ENCODE data around the gene FOXF1.

The FOXF1 gene

GRCh38 chr16:86496929-86497461 lies 13.3 kb upstream of the FOXF1 start:
- Mint-ChIP-seq H3K36me3 (ENCODE audit: low read depth) (no peaks in the 10 kb centered on the region), H3K4me1 (ENCODE audit: low read depth) (no peaks in the 10 kb centered on the region), H3K9me3 (no peaks in the 10 kb centered on the region), H3K4me3 (no peak overlapping the region), H3K27me3 (ENCODE audit: low read depth) (peaks cover 87% of the 10 kb centered on the region), H3K27ac (peak overlapping the region; percentile 75)

DNA sequence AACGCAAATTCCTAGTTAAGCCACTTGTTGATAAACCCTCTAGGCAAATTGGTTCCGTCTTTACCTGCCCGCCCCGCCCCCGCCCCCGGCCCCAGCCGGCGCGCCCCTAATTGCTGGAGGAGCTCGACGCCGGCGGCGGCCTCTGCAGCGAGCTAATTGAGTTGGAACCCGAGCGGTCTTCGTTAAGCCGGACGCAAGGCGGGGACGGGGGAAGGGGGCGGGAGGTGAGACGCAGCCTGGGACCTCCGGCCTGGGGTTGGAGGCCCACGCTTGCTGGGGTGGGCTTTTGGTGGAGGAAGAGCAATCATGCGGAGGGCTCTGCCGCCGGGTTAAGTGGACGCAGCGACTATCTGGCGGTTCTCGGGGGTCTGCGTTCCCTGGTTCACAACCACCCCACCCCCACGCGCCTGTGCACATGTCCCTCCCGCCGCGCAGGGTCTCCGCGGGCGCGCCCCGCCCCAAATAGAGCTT lies 12.7 kb upstream of the FOXF1 start:
- Mint-ChIP-seq H3K9me3 (no peaks in the 10 kb centered on the region), H3K36me3 (ENCODE audit: low read depth) (no peaks in the 10 kb centered on the region), H3K27ac (no peak overlapping the region), H3K4me1 (ENCODE audit: low read depth) (no peaks in the 10 kb centered on the region), H3K27me3 (ENCODE audit: low read depth) (peaks cover 88% of the 10 kb centered on the region), H3K4me3 (no peak overlapping the region)

GRCh38 chr16:86498155-86498670 lies 12.1 kb upstream of the FOXF1 start:
- Mint-ChIP-seq H3K36me3 (ENCODE audit: low read depth) (no peaks in the 10 kb centered on the region), H3K27ac (peak overlapping the region; percentile 64), H3K4me1 (ENCODE audit: low read depth) (no peaks in the 10 kb centered on the region), H3K9me3 (no peaks in the 10 kb centered on the region), H3K4me3 (no peak overlapping the region), H3K27me3 (ENCODE audit: low read depth) (peaks cover 88% of the 10 kb centered on the region)

DNA sequence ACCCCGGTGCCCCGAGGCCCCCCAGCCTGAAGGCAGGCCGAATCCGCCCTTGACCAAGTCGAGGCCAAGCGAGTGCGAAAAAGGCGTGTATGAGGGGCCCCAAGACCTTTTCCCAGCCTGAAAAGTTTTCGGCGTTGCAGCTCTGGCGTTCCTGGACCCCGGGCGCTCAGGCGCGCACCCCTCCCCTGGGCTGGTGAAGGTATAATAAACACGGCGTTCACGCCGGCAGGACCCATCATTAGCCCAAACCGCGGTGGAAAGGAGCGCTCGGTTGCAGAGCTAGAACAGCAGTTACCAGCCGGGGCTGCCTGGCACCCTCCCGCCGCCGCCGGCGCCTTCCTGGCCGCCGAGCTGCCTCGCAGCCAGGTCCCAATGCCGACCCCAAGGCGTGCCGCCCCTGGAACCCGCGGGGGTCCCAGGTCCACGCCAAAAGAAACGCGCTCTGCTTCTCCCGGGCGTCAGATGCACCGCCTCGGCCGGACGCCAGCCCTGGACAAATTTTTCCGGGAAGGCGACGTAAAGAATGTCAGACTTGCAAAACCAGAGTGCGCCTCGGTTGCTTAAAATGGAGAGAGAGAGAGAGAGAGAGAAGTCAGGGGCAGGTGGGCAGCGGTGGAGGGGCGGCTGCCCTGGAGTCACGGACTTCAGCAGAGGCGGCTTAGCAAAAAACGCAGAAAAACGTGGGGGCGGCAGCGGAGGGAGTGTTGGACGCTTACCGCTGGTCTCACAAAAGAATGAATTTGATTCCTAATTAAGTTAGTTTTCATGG lies 11.5 kb upstream of the FOXF1 start:
- H3K36me3 Mint-ChIP-seq (ENCODE audit: low read depth) = no peaks in the 10 kb centered on the region
- H3K27me3 Mint-ChIP-seq (ENCODE audit: low read depth) = peaks cover 89% of the 10 kb centered on the region
- no peak overlapping the region for H3K27ac Mint-ChIP-seq
- H3K4me3 Mint-ChIP-seq = no peak overlapping the region
- no peaks in the 10 kb centered on the region for H3K9me3 Mint-ChIP-seq
- no peaks in the 10 kb centered on the region for H3K4me1 Mint-ChIP-seq (ENCODE audit: low read depth)

GRCh38 chr16:86499440-86499786 lies 10.9 kb upstream of the FOXF1 start:
- no peaks in the 10 kb centered on the region for H3K36me3 Mint-ChIP-seq (ENCODE audit: low read depth)
- H3K4me3 Mint-ChIP-seq = no peak overlapping the region
- no peak overlapping the region for H3K27ac Mint-ChIP-seq
- no peaks in the 10 kb centered on the region for H3K9me3 Mint-ChIP-seq
- no peaks in the 10 kb centered on the region for H3K4me1 Mint-ChIP-seq (ENCODE audit: low read depth)
- H3K27me3 Mint-ChIP-seq (ENCODE audit: low read depth) = peaks cover 89% of the 10 kb centered on the region

DNA sequence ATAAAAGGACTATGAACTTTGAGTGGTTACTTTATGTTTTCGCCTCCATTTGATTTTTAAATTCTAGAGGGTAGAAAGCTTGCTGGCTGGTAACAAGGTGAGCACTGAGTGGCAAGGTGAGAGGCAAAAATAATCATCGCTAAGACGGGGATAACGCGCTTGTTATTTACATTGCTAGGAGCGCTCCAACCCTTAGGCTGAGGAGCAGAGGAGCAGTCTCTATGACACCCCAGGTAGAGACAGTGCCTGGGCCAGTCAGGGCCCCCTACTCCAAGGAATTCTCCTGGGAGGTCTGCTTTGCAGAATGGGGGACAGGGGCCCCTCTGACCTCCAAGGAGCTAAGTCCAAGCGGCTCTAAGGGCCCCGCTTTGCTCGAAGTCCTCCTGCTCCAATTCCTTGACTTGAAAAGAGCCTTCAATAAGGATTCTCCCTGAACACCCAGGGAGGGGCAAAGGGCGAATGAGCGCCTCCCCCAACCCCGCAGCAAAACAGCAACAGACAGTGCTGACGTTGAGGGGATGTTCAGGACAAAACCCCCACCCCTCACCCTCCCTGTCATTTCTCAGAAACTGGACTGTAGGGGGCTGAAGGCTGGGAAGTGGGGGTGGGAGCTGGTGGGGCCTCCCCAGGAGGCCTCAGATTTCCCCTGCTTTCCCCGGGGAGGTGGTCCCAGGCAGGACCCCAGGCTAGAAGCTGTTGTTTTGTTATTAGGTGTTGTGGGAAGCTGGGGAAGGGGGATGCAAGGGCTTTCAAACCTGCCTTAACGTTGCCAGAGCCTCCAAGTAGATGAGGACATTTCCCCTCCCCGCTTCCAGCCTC lies 10.2 kb upstream of the FOXF1 start:
- no peak overlapping the region for H3K4me3 Mint-ChIP-seq
- no peaks in the 10 kb centered on the region for H3K36me3 Mint-ChIP-seq (ENCODE audit: low read depth)
- H3K4me1 Mint-ChIP-seq (ENCODE audit: low read depth) = no peaks in the 10 kb centered on the region
- H3K27me3 Mint-ChIP-seq (ENCODE audit: low read depth) = peaks cover 90% of the 10 kb centered on the region
- no peak overlapping the region for H3K27ac Mint-ChIP-seq
- no peaks in the 10 kb centered on the region for H3K9me3 Mint-ChIP-seq

- H3K4me3 Mint-ChIP-seq = no peak overlapping the region
- peaks cover 88% of the 10 kb centered on the region for H3K27me3 Mint-ChIP-seq (ENCODE audit: low read depth)
- H3K36me3 Mint-ChIP-seq (ENCODE audit: low read depth) = no peaks in the 10 kb centered on the region
- H3K27ac Mint-ChIP-seq = no peak overlapping the region
- H3K9me3 Mint-ChIP-seq = no peaks in the 10 kb centered on the region
- H3K4me1 Mint-ChIP-seq (ENCODE audit: low read depth) = no peaks in the 10 kb centered on the region
Measured at GRCh38 chr16:86500708-86501510, 9.4 kb upstream of the FOXF1 start.

DNA sequence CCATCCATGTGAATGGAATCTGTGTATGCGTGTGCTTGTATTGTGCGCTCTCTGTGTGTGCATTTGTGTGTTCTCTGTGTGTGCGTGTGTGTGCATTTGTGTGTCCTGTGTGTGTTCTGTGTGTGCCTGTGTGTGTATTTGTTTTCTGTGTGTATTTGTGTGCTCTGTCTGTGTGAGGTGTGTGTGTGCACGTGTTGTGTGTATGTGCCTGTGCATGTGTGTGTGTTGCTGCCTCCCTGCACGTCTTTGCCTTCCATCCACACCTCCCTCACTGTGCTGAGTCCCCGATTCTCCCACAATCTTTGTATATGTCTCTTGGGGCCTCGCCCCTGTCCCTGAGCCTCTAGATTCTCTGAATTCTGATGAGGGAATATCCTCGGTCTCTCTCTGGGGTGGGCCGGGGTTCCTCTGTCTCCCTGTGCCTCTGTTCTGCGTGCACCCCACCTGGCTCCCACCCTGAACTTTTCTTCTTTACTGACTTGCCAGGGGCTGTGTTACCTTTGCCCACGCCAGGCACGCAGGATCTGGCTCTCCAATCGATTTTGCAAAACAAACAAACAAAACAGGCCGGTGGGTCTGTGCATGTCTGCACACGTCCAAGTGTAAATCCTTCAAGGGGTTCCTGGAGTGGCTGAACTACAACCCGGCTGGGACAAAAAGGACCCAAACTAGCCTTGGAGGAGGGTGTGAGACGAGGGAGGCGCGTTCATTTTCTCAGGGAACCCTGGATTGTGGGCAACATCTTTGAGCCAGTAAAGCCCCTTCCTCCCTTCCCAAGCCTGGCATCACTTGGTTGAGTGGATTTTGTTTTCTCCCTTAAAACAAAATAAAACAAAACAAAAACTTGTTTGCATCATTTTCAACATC lies 8.1 kb upstream of the FOXF1 start:
- Mint-ChIP-seq H3K36me3 (ENCODE audit: low read depth) (peaks cover 4% of the 10 kb centered on the region), H3K27ac (no peak overlapping the region), H3K9me3 (no peaks in the 10 kb centered on the region), H3K4me1 (ENCODE audit: low read depth) (peaks cover 4% of the 10 kb centered on the region), H3K27me3 (ENCODE audit: low read depth) (peaks cover 89% of the 10 kb centered on the region), H3K4me3 (no peak overlapping the region)

- H3K27ac Mint-ChIP-seq = peak overlapping the region; percentile 21
- H3K4me3 Mint-ChIP-seq = no peak overlapping the region
- peaks cover 4% of the 10 kb centered on the region for H3K36me3 Mint-ChIP-seq (ENCODE audit: low read depth)
- peaks cover 93% of the 10 kb centered on the region for H3K27me3 Mint-ChIP-seq (ENCODE audit: low read depth)
- H3K9me3 Mint-ChIP-seq = no peaks in the 10 kb centered on the region
- peaks cover 8% of the 10 kb centered on the region for H3K4me1 Mint-ChIP-seq (ENCODE audit: low read depth)
Measured at GRCh38 chr16:86502856-86503748, 7.2 kb upstream of the FOXF1 start.

DNA sequence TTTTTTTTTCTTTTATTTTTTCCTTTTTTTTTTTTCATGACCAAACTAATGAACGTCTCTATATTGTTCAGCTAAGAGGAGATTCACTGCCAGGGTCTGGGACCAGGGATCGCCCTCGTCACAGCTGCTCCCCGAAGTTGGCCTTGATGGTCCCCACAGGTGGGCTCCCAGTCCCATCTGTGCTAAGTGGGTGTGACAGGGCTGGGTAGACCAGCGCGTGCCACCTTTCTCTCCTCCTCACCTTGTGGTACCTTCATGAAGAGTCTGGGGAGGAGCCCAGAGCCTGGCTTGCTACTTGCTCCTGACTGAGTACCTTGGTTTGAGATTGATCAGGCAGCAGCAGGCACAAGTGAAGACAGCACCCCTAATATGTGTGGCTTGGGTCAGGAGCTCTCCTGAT lies 6.5 kb upstream of the FOXF1 start:
- H3K27me3 Mint-ChIP-seq (ENCODE audit: low read depth) = peaks cover 91% of the 10 kb centered on the region
- H3K4me3 Mint-ChIP-seq = no peak overlapping the region
- no peak overlapping the region for H3K27ac Mint-ChIP-seq
- no peaks in the 10 kb centered on the region for H3K9me3 Mint-ChIP-seq
- H3K4me1 Mint-ChIP-seq (ENCODE audit: low read depth) = peaks cover 8% of the 10 kb centered on the region
- peaks cover 4% of the 10 kb centered on the region for H3K36me3 Mint-ChIP-seq (ENCODE audit: low read depth)

DNA sequence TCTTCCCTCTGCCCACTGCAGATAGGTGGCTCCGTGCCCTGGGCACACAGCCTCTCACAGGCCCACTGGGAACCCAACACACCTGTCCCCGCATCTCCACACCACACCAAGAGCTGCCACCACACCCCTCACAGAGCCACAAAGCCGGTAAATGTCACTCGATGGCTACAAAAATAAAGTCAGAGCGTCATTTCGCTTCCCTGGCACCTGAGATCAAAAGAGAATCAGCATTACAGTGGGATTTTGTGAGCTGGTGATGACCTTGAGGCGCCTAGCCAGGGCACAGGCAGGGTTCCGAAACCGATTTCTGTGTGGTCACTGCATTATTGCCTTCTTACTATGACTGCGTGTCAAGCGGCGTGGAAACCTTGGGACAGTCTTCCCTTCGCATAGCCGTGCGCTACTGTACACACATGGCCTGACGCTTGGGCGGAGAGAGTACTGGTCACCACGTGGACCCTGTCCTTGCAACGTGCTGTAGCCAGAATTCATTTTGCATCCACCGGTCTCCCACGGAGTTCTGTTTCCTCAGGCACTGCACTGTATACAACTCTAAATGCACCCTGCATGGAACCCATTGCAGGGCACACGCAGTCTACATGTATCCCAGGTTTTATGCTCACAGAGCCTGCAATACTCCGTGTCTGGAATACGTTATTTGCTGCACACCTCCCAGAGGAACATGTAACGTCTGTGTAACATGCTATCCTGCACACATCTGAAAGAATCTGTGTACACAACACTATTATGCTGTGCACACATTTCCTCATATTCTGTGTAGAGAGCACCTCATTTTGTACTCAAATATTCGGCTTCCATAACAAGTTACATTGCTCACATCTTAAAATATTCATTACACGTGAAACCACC lies 5.8 kb upstream of the FOXF1 start:
- Mint-ChIP-seq H3K27me3 (ENCODE audit: low read depth) (peaks cover 90% of the 10 kb centered on the region), H3K27ac (no peak overlapping the region), H3K4me3 (no peak overlapping the region), H3K9me3 (no peaks in the 10 kb centered on the region), H3K36me3 (ENCODE audit: low read depth) (peaks cover 4% of the 10 kb centered on the region), H3K4me1 (ENCODE audit: low read depth) (peaks cover 12% of the 10 kb centered on the region)
